Measurements from ENCODE around the gene ANKRD11.

Gene ANKRD11

GRCh38 chr16:89272631-89273030 lies 217.7 kb downstream of the ANKRD11 start:
- H3K27me3 ChIP-seq (ENCODE audit: insufficient read depth, poor library complexity, severe bottlenecking): no peaks in the 10 kb centered on the region
- peaks cover 86% of the 10 kb centered on the region for H3K36me3 ChIP-seq (ENCODE audit: low read depth)
- DNase-seq (ENCODE audit: low spot score): no peak
- H3K4me1 ChIP-seq (ENCODE audit: insufficient read depth, poor library complexity, severe bottlenecking): no peaks in the 10 kb centered on the region
- no peak overlapping the region for H3K4me3 ChIP-seq (ENCODE audit: severe bottlenecking)
- ATAC-seq (ENCODE audit: low read depth): no peak
- H3K9me3 ChIP-seq (ENCODE audit: severe bottlenecking): no peaks in the 10 kb centered on the region
- H3K27ac ChIP-seq (ENCODE audit: poor library complexity, severe bottlenecking): no peak overlapping the region
- TF ChIP-seq CTCF (IDR thresholded peaks at IDR 0.05; ENCODE audit: poor library complexity, severe bottlenecking): no peak

GRCh38 chr16:89270666-89271345 lies 219.6 kb downstream of the ANKRD11 start:
- no peak for DNase-seq (ENCODE audit: low spot score)
- Histone ChIP-seq H3K9me3 (ENCODE audit: severe bottlenecking) (no peaks in the 10 kb centered on the region), H3K27me3 (ENCODE audit: insufficient read depth, poor library complexity, severe bottlenecking) (no peaks in the 10 kb centered on the region), H3K27ac (ENCODE audit: poor library complexity, severe bottlenecking) (no peak overlapping the region), H3K36me3 (ENCODE audit: low read depth) (peaks cover 80% of the 10 kb centered on the region), H3K4me1 (ENCODE audit: insufficient read depth, poor library complexity, severe bottlenecking) (no peaks in the 10 kb centered on the region), H3K4me3 (ENCODE audit: severe bottlenecking) (no peak overlapping the region)
- TF ChIP-seq CTCF (IDR thresholded peaks at IDR 0.05; ENCODE audit: poor library complexity, severe bottlenecking): no peak
- no peak for ATAC-seq (ENCODE audit: low read depth)

GRCh38 chr16:89269805-89270665 lies 220.3 kb downstream of the ANKRD11 start:
- ATAC-seq (ENCODE audit: low read depth) (no peak), DNase-seq (ENCODE audit: low spot score) (no peak)
- H3K4me3 ChIP-seq (ENCODE audit: severe bottlenecking): no peak overlapping the region

GRCh38 chr16:89268987-89269735 lies 221.2 kb downstream of the ANKRD11 start:
- H3K4me1 ChIP-seq (ENCODE audit: insufficient read depth, poor library complexity, severe bottlenecking): no peaks in the 10 kb centered on the region
- H3K27ac ChIP-seq (ENCODE audit: poor library complexity, severe bottlenecking): no peak overlapping the region
- H3K27me3 ChIP-seq (ENCODE audit: insufficient read depth, poor library complexity, severe bottlenecking): no peaks in the 10 kb centered on the region
- no peak for ATAC-seq (ENCODE audit: low read depth)
- H3K9me3 ChIP-seq (ENCODE audit: severe bottlenecking): no peaks in the 10 kb centered on the region
- no peak for TF ChIP-seq CTCF (IDR thresholded peaks at IDR 0.05; ENCODE audit: poor library complexity, severe bottlenecking)
- H3K4me3 ChIP-seq (ENCODE audit: severe bottlenecking): no peak overlapping the region
- H3K36me3 ChIP-seq (ENCODE audit: low read depth): peaks cover 65% of the 10 kb centered on the region
- DNase-seq (ENCODE audit: low spot score): no peak

More at GRCh38 chr16:89269805-89270665, 220.3 kb downstream of the ANKRD11 start:
- Histone ChIP-seq H3K9me3 (ENCODE audit: severe bottlenecking) (no peaks in the 10 kb centered on the region), H3K27ac (ENCODE audit: poor library complexity, severe bottlenecking) (no peak overlapping the region), H3K27me3 (ENCODE audit: insufficient read depth, poor library complexity, severe bottlenecking) (no peaks in the 10 kb centered on the region), H3K36me3 (ENCODE audit: low read depth) (peaks cover 74% of the 10 kb centered on the region), H3K4me1 (ENCODE audit: insufficient read depth, poor library complexity, severe bottlenecking) (no peaks in the 10 kb centered on the region)
- no peak for TF ChIP-seq CTCF (IDR thresholded peaks at IDR 0.05; ENCODE audit: poor library complexity, severe bottlenecking)
